ENCODE results near the gene TMC1.
"Not testable (repeated sequence)": the region's sequence is repeated elsewhere in the genome, so short reads cannot be mapped to it uniquely, and the experiment has no call there.

Gene TMC1

GRCh38 chr9:72539824-72540347, 18.5 kb downstream of the TMC1 start:
- no peak for DNase-seq (ENCODE audit: low read depth)
- no peak overlapping the region for H3K4me3 ChIP-seq (ENCODE audit: low read length)

DNA sequence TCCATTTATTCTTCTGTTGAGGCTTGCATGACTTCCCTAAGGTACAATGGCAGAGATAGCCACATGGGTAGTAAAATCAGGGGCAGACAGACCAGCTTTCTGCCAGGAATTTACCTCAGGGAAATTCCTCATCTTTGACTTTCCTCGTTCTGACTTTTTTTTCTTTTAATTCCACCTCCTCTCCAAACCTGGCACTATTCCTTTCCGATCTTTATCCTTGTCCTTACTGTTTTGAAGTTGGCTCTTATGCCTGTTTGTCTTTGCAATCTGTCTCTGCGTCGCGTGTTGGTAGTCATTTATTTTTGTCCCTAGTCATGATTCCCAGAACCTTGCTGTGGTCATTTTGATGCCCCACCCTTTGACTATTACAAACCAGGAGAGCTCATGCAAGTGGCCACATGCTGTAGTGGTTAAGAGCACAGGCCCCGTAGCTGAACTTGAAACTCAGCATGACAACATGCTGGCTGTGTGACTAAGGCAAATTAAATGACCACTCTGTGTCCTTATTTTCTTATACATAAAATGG, 19.0 kb downstream of the TMC1 start:
- TF ChIP-seq, protein P1, sequence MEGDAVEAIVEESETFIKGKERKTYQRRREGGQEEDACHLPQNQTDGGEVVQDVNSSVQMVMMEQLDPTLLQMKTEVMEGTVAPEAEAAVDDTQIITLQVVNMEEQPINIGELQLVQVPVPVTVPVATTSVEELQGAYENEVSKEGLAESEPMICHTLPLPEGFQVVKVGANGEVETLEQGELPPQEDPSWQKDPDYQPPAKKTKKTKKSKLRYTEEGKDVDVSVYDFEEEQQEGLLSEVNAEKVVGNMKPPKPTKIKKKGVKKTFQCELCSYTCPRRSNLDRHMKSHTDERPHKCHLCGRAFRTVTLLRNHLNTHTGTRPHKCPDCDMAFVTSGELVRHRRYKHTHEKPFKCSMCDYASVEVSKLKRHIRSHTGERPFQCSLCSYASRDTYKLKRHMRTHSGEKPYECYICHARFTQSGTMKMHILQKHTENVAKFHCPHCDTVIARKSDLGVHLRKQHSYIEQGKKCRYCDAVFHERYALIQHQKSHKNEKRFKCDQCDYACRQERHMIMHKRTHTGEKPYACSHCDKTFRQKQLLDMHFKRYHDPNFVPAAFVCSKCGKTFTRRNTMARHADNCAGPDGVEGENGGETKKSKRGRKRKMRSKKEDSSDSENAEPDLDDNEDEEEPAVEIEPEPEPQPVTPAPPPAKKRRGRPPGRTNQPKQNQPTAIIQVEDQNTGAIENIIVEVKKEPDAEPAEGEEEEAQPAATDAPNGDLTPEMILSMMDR (conservative IDR thresholded peaks at IDR 0.05; ENCODE audit: low read length): no peak
- no peak overlapping the region for H3K4me3 ChIP-seq (ENCODE audit: low read length)
- peak; percentile 87 for DNase-seq (ENCODE audit: low read depth)

More at GRCh38 chr9:72539824-72540347, 18.5 kb downstream of the TMC1 start:
- TF ChIP-seq, protein P1 (conservative IDR thresholded peaks at IDR 0.05; ENCODE audit: low read length): no peak

DNA sequence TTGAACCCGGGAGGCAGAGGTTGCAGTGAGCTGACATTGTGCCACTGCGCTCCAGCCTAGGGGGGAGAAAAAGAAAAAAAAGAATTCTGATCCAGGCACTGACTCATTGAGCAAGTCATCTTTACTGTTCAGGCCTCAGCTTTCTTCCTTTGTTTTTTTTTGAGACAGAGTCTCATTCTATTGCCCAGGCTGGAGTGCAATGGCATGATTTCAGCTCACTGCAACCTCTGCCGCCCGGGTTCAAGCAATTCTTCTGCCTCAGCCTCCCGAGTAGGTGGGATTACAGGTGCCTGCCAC, 21.1 kb downstream of the TMC1 start:
- not testable (repeated sequence) for H3K4me3 ChIP-seq (ENCODE audit: low read length)

DNA sequence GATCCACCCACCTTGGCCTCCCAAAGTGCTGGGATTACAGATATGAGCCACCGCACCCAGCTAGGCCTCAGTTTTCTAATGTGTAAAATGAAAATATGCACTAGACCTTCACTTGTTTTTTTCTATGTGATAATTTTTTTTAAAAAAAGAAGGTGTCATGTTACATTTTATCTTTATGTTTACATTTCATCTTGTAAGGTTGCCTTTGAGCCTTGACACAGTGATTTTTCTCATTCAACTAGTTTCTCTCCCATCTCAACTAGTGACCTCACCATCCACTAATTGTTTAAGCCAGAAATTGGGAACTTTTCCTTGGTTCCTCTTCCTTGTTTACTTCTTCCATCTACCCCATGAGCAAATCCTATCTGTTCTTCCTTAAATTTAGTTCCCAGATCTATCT, 21.5 kb downstream of the TMC1 start:
- no peak overlapping the region for H3K4me3 ChIP-seq (ENCODE audit: low read length)
- no peak for DNase-seq (ENCODE audit: low read depth)
- TF ChIP-seq, protein P1 (conservative IDR thresholded peaks at IDR 0.05; ENCODE audit: low read length): no peak

More for the DNA sequence above, 21.1 kb downstream of the TMC1 start:
- DNase-seq (ENCODE audit: low read depth): peak; percentile 50

- H3K4me3 ChIP-seq (ENCODE audit: low read length): no peak overlapping the region
- DNase-seq (ENCODE audit: low read depth): no peak
- TF ChIP-seq, protein P1 (conservative IDR thresholded peaks at IDR 0.05; ENCODE audit: low read length): no peak
These were observed 29.9 kb downstream of the TMC1 start for GRCh38 chr9:72551306-72551705.

DNA sequence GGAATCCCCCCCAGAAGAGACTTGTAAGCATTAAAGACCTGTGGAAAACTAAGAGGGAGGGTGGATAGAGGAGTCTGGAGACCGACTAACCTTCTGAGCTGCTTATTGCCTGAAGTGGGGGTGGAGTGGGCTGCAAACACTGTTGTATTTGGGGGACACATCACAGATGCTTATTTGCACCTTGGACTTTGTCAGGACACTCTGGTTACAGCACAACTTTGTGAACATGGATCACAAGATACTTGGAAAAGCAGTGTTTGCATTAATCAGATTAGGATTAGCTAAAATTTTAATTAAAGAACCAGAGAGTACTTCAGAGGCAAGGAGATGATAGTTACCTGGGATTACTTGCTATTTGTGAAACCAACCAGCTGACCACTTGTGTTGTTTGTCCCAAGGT, 30.9 kb downstream of the TMC1 start:
- DNase-seq (ENCODE audit: low read depth): no peak
- TF ChIP-seq, protein P1 (conservative IDR thresholded peaks at IDR 0.05; ENCODE audit: low read length): no peak
- no peak overlapping the region for H3K4me3 ChIP-seq (ENCODE audit: low read length)

- H3K4me3 ChIP-seq (ENCODE audit: low read length): no peak overlapping the region
- peak; percentile 99 for DNase-seq (ENCODE audit: low read depth)
- TF ChIP-seq, protein P1 (conservative IDR thresholded peaks at IDR 0.05; ENCODE audit: low read length): no peak
These were observed 32.8 kb downstream of the TMC1 start for GRCh38 chr9:72554221-72554641.

DNA sequence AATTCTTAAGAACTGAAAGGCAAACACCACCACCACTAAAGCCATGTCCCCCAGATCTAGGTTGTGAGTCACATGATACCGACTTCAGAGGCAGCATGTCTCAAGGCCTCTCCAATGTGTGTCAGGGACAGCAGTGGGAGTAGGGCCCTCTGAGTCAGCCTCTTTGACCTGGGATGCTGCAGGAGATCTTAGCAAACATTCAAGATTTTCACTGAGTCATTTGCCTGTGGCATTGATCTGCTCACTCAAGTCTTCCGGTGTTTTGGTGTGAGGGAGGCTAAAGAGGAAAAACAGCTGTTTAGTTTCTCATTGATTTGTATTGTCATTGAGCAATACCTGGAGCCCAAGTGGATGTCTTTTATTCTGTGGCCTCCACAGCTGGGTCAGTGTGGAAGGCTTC, 36.1 kb downstream of the TMC1 start:
- TF ChIP-seq, protein P1 (conservative IDR thresholded peaks at IDR 0.05; ENCODE audit: low read length): no peak
- peak; percentile 95 for DNase-seq (ENCODE audit: low read depth)
- H3K4me3 ChIP-seq (ENCODE audit: low read length): no peak overlapping the region
